Trophoblast cell (in vitro differentiated cells and primary cell): Measurements from ENCODE around the gene BTN3A1. TPM values are rescaled to one million over a fixed set of nuclear protein-coding genes. Genes with fewer than 3 reads are reported as not detected.

Experiments used
- DNase-seq, 2 donors: peaks; one replicate each; pipeline ENCODE4 v3.0.0-alpha.2; 2016
- H2AFZ ChIP-seq: 2 replicates; pipeline ENCODE4 v1.6.1; 2013; ENCODE audit warnings: low read length, moderate library complexity, mild to moderate bottlenecking; ENCODE audit not compliant: insufficient read depth, poor library complexity
- H2AK5ac ChIP-seq: 2 replicates; pipeline ENCODE4 v1.6.1; 2013; ENCODE audit warnings: mild to moderate bottlenecking, low read length
- H2BK120ac ChIP-seq: 2 replicates; pipeline ENCODE4 v1.6.1; 2013; ENCODE audit warnings: low read length, mild to moderate bottlenecking, moderate library complexity; ENCODE audit not compliant: insufficient read depth, poor library complexity
- H2BK12ac ChIP-seq: 2 replicates; pipeline ENCODE4 v1.6.1; 2013; ENCODE audit warnings: mild to moderate bottlenecking, low read length, moderate library complexity
- H2BK5ac ChIP-seq: 2 replicates; pipeline ENCODE4 v1.6.1; 2013; ENCODE audit warnings: low read length, low read depth, moderate library complexity, mild to moderate bottlenecking; ENCODE audit not compliant: poor library complexity
- H3K14ac ChIP-seq: 2 replicates; pipeline ENCODE4 v1.6.1; 2013; ENCODE audit warnings: mild to moderate bottlenecking, low read length
- H3K18ac ChIP-seq: 2 replicates; pipeline ENCODE4 v1.6.1; 2013; ENCODE audit warnings: mild to moderate bottlenecking, low read length
- H3K23ac ChIP-seq: 2 replicates; pipeline ENCODE4 v1.6.1; 2013; ENCODE audit warnings: low read length
- H3K27ac ChIP-seq: 2 replicates; pipeline ENCODE4 v1.5.1; 2013; ENCODE audit warnings: low read depth, mild to moderate bottlenecking, inconsistent platforms, low read length, moderate library complexity
- H3K27me3 ChIP-seq: 2 replicates; pipeline ENCODE4 v1.6.1; 2013; ENCODE audit warnings: inconsistent platforms, mild to moderate bottlenecking, low read length, moderate library complexity; ENCODE audit not compliant: insufficient read depth
- H3K36me3 ChIP-seq, 2 experiments: 1 replicate in 1 of 2; 2 replicates in 1 of 2; pipeline ENCODE4 v1.6.1; 2013; ENCODE audit warnings: low read length in 2 of 2, mild to moderate bottlenecking in 2 of 2, moderate library complexity in 1 of 2; ENCODE audit not compliant: insufficient read depth in 2 of 2, control insufficient read depth in 1 of 2
- H3K4ac ChIP-seq: 2 replicates; pipeline ENCODE4 v1.6.1; 2013; ENCODE audit warnings: low read depth, mild to moderate bottlenecking, low read length, moderate library complexity
- H3K4me1 ChIP-seq, 2 experiments: 1 replicate in 1 of 2; 2 replicates in 1 of 2; pipeline ENCODE4 v1.6.1; 2013; ENCODE audit warnings: low read length in 2 of 2, mild to moderate bottlenecking in 2 of 2, moderate library complexity in 1 of 2; ENCODE audit not compliant: insufficient read depth in 2 of 2, control insufficient read depth in 1 of 2
- H3K4me2 ChIP-seq: 2 replicates; pipeline ENCODE4 v1.6.1; 2013; ENCODE audit warnings: inconsistent platforms, mild to moderate bottlenecking, low read length, moderate library complexity
- H3K4me3 ChIP-seq: 2 replicates; pipeline ENCODE4 v1.5.1; 2013; ENCODE audit warnings: mild to moderate bottlenecking, low read depth, low read length, inconsistent platforms
- H3K79me1 ChIP-seq: one replicate; pipeline ENCODE4 v1.6.1; 2013; ENCODE audit warnings: low read length
- H3K79me2 ChIP-seq: 2 replicates; pipeline ENCODE4 v1.6.1; 2013; ENCODE audit warnings: low read length, mild to moderate bottlenecking; ENCODE audit not compliant: control insufficient read depth, insufficient read depth, poor library complexity
- H3K9ac ChIP-seq: 2 replicates; pipeline ENCODE4 v1.6.1; 2013; ENCODE audit warnings: mild to moderate bottlenecking, low read length
- H3K9me3 ChIP-seq: 2 replicates; pipeline ENCODE4 v1.6.1; 2013; ENCODE audit warnings: low read depth, mild to moderate bottlenecking, control low read depth, inconsistent platforms, low read length; ENCODE audit not compliant: insufficient read depth
- H4K12ac ChIP-seq: 2 replicates; pipeline ENCODE4 v1.6.1; 2013; ENCODE audit warnings: low read depth, mild to moderate bottlenecking, low read length, moderate library complexity
- H4K8ac ChIP-seq: 2 replicates; pipeline ENCODE4 v1.6.1; 2013; ENCODE audit warnings: low read depth, mild to moderate bottlenecking, low read length, moderate library complexity
- H4K91ac ChIP-seq: one replicate; pipeline ENCODE4 v1.6.1; 2013; ENCODE audit warnings: low read depth, mild to moderate bottlenecking, low read length, moderate library complexity
- WGBS: extraction: QIAGEN DNeasy Blood & Tissue Kit; methylation state at CpG from one replicate; pipeline ENCODE4 v1.1.7; 2013; ENCODE audit warnings: missing lambda C conversion rate; ENCODE audit not compliant: insufficient read length, insufficient coverage; ENCODE audit errors: extremely low coverage; 5-methylcytosine and 5-hydroxymethylcytosine counted together
- polyA plus RNA-seq: library from polyadenylated mRNA; stranded (reverse); fragments of 200-250 nt; gene quantifications from 2 replicates; pipeline ENCODE4 v1.2.3, GENCODE V29; 2013

The BTN3A1 gene
- 0.37 and 0.39 TPM in 2 replicates for polyA plus RNA-seq

DNA sequence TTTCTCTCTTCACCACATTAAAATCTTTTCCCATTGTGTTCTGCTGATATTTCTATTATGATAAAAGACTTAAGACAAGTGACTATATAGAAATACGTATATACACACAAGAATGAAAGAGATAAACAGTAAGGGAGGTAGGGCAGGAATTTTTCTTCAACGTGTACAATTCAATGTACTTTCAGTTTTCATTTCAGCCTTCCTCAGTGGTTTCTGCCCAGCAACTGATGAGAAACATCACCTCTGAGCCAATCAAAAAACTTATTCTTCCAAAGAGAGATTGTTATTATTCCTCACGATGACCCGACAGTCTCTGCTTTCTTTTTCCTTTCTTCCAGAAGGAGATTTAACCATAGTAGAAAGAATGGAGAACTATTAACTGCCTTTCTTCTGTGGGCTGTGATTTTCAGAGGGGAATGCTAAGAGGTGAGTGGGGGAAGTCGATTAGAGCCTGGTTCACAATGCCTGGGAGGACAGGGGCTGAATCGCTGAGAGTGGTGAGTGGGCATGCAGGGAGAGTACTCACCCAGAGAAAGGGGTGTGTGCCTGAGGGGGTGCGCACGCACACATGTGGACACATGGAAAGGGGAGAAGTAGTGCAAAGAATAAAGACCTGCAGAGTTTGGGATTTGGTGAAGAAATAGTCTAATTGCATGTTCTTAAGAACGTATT, at the start of gene BTN3A1:
Gene BTN3A1, plus strand, starts transcription at position 289 of the 672 bp plus-strand sequence. CDS start 3,289 bp downstream, outside the sequence.
- H3K4me3 ChIP-seq, result no peak within 1 kb of the TSS
- H3K4me2 ChIP-seq, result peak within 1 kb of the TSS; percentile 61
- DNase-seq, result peak; percentile 30 to 77
- no peaks in the 10 kb centered on the region for H3K9me3 ChIP-seq
- no peaks in the 10 kb centered on the region for H3K79me2 ChIP-seq
- no peak within 1 kb of the TSS for H3K18ac ChIP-seq
- H3K9ac ChIP-seq, result no peak within 1 kb of the TSS
- no peak within 1 kb of the TSS for H4K12ac ChIP-seq
- H3K36me3 ChIP-seq, result no peaks in the 10 kb centered on the region
- no peak within 1 kb of the TSS for H2AFZ ChIP-seq
- H2BK5ac ChIP-seq, result no peak within 1 kb of the TSS
- H2BK12ac ChIP-seq, result no peak within 1 kb of the TSS
- no peak within 1 kb of the TSS for H2AK5ac ChIP-seq
- H2BK120ac ChIP-seq, result no peak within 1 kb of the TSS
- no peak within 1 kb of the TSS for H3K27ac ChIP-seq
- WGBS, result no CpG with 5 or more reads among the region's 9 CpGs
- H3K23ac ChIP-seq, result no peak within 1 kb of the TSS
- no peaks in the 10 kb centered on the region for H3K27me3 ChIP-seq
- H3K4me1 ChIP-seq, result no peaks in the 10 kb centered on the region
- peak within 1 kb of the TSS; percentile 32 for H4K8ac ChIP-seq
- H3K4ac ChIP-seq, result no peak within 1 kb of the TSS
- H3K14ac ChIP-seq, result no peak within 1 kb of the TSS
- H3K79me1 ChIP-seq, result no peaks in the 10 kb centered on the region
- no peak within 1 kb of the TSS for H4K91ac ChIP-seq

DNA sequence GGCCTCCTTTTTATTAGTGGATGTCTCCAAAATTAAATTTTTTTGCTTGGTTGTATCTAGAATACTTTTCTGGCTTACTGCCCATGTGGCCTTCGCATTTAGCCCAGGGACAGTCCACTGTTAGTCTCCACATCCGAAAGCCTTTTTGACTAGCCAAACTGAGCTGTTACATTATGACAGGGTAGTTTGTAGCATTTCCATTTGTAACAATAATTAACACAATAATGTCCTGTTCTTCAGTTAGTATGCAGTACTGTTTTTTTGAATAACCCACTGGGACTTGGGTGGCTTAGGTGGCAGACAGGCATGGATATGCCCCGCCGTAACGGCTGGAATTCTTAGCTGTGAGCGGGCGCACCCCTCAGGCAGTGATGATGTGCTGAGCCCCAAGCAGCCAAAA, 49.8 kb upstream of the BTN3A1 start:
- no peak for DNase-seq
- no peak overlapping the region for H4K12ac ChIP-seq

DNA sequence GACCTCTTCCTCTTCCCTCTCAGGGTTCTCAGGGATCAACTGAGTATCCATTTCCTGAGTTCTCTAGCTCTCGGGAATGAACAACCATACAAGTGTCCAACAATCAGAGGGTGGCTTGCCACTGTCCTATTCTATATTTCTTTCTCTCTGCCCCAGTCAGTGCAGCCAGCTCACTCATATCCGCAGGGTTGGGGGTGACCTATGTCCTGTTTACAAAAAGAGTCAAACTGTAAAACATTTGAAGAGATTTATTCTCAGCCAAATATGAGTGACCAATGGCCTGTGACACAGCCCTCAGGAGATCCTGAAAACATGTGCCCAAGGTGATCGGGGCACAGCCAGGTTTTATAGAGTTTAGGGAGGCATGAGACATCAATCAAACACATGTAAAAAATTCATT, 47.9 kb upstream of the BTN3A1 start:
- H2AFZ ChIP-seq, result no peak overlapping the region
- H2BK120ac ChIP-seq, result no peak overlapping the region
- H3K4me2 ChIP-seq, result no peak overlapping the region
- no CpG with 5 or more reads among the region's 3 CpGs for WGBS
- no peak overlapping the region for H2BK5ac ChIP-seq
- no peaks in the 10 kb centered on the region for H3K27me3 ChIP-seq
- no peak overlapping the region for H3K27ac ChIP-seq
- no peak overlapping the region for H3K9ac ChIP-seq
- peaks cover 0 to 2% of the 10 kb centered on the region in 2 experiments for H3K4me1 ChIP-seq
- H4K12ac ChIP-seq, result no peak overlapping the region
- H3K79me2 ChIP-seq, result no peaks in the 10 kb centered on the region
- H2BK12ac ChIP-seq, result no peak overlapping the region
- H3K23ac ChIP-seq, result no peak overlapping the region
- DNase-seq, result no peak
- no peak overlapping the region for H3K18ac ChIP-seq
- H4K91ac ChIP-seq, result no peak overlapping the region
- peaks cover 2% of the 10 kb centered on the region for H3K79me1 ChIP-seq
- H3K9me3 ChIP-seq, result no peaks in the 10 kb centered on the region
- no peak overlapping the region for H2AK5ac ChIP-seq
- H3K36me3 ChIP-seq, result no peaks in the 10 kb centered on the region
- H3K14ac ChIP-seq, result no peak overlapping the region
- H4K8ac ChIP-seq, result no peak overlapping the region
- H3K4ac ChIP-seq, result no peak overlapping the region
- H3K4me3 ChIP-seq, result no peak overlapping the region

More for the DNA sequence above, 49.8 kb upstream of the BTN3A1 start:
- Histone ChIP-seq H3K4me1 (peaks cover 0 to 2% of the 10 kb centered on the region in 2 experiments), H3K27ac (no peak overlapping the region), H3K4ac (no peak overlapping the region), H3K14ac (no peak overlapping the region), H3K4me2 (no peak overlapping the region), H2AK5ac (no peak overlapping the region), H3K79me2 (no peaks in the 10 kb centered on the region), H2BK12ac (no peak overlapping the region), H2BK120ac (no peak overlapping the region), H3K36me3 (no peaks in the 10 kb centered on the region), H3K9me3 (no peaks in the 10 kb centered on the region), H2BK5ac (no peak overlapping the region), H4K91ac (no peak overlapping the region), H3K9ac (no peak overlapping the region), H3K23ac (no peak overlapping the region), H4K8ac (no peak overlapping the region), H3K27me3 (no peaks in the 10 kb centered on the region), H3K18ac (no peak overlapping the region), H3K79me1 (peaks cover 2% of the 10 kb centered on the region), H2AFZ (no peak overlapping the region), H3K4me3 (no peak overlapping the region)
- no CpG with 5 or more reads among the region's 7 CpGs for WGBS

DNA sequence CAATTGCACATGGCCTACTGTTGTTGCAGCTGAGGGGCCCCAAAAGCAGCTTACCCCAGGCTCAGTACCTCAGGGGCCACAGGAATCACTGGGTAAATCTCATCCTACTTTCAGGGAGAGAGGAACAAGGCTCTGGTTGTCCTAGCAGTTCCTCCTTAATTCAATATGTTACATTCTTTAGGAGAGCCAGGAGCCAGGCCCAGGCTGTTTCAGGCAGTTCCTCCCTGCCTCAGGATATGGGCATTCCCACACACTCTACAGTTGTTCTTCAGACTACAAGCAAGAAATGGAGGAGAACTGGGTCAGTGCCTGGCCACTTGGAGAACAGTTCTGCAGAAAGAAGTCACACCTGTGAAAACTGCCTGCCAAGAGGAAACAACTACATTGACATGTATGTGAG, 46.7 kb upstream of the BTN3A1 start:
- no peak overlapping the region for H3K23ac ChIP-seq
- H3K4ac ChIP-seq, result no peak overlapping the region
- no peak overlapping the region for H2BK120ac ChIP-seq
- H3K36me3 ChIP-seq, result no peaks in the 10 kb centered on the region
- H3K9ac ChIP-seq, result no peak overlapping the region
- H3K27ac ChIP-seq, result no peak overlapping the region
- H3K4me3 ChIP-seq, result no peak overlapping the region
- no peak overlapping the region for H4K91ac ChIP-seq
- no peak overlapping the region for H3K18ac ChIP-seq
- H4K12ac ChIP-seq, result no peak overlapping the region
- H2BK5ac ChIP-seq, result no peak overlapping the region
- no peak overlapping the region for H3K14ac ChIP-seq
- no peaks in the 10 kb centered on the region for H3K79me1 ChIP-seq
- no peak overlapping the region for H2BK12ac ChIP-seq
- no peak overlapping the region for H2AFZ ChIP-seq
- H2AK5ac ChIP-seq, result no peak overlapping the region
- DNase-seq, result no peak
- no peaks in the 10 kb centered on the region for H3K4me1 ChIP-seq
- H4K8ac ChIP-seq, result no peak overlapping the region
- no peak overlapping the region for H3K4me2 ChIP-seq
- no peaks in the 10 kb centered on the region for H3K27me3 ChIP-seq
- H3K9me3 ChIP-seq, result no peaks in the 10 kb centered on the region
- H3K79me2 ChIP-seq, result no peaks in the 10 kb centered on the region
